ENCODE measurements around the gene HOXA10. TPM values are rescaled to one million over a fixed set of nuclear protein-coding genes. Genes with fewer than 3 reads are reported as not detected.

The HOXA10 gene
- polyA plus RNA-seq, 3 donors, result 0.09 to 3.2 (median 0.33) TPM

- Histone ChIP-seq H3K79me2 (ENCODE audit: insufficient read depth, low read length) (peaks cover 7% of the 10 kb centered on the region), H3K4me1 (ENCODE audit: control insufficient read depth in 1 of 2, insufficient read depth in 2 of 2, low read length in 2 of 2) (peaks cover 60 to 77% of the 10 kb centered on the region in 2 donors), H3K4me3 (replicated peaks in 1 of 3; ENCODE audit: low read depth in 2 of 3, low read length in 3 of 3) (peak overlapping the region; percentile 53 to 94 (median 79)), H4K20me1 (ENCODE audit: insufficient read depth, low read length) (no peaks in the 10 kb centered on the region), H3K4me2 (replicated peaks; ENCODE audit: extremely low read depth, low read length, poor library complexity, severe bottlenecking) (peak overlapping the region; percentile 92), H2AFZ (ENCODE audit: insufficient read depth, low read depth, low read length, poor library complexity, severe bottlenecking) (peak overlapping the region; percentile 90), H3K9ac (ENCODE audit: insufficient read depth, low read length, poor library complexity, severe bottlenecking) (peak overlapping the region; percentile 4), H3K27ac (ENCODE audit: low read depth in 1 of 2, low read length in 2 of 2) (no peak overlapping the region), H3K9me3 (replicated peaks in 1 of 2; ENCODE audit: control insufficient read depth in 1 of 2, insufficient read depth in 1 of 2, low read length in 2 of 2) (peaks cover 0 to 45% of the 10 kb centered on the region in 2 donors), H3K27me3 (ENCODE audit: control insufficient read depth in 2 of 2, insufficient read depth in 2 of 2, low read length in 2 of 2) (peaks cover 65 to 92% of the 10 kb centered on the region in 2 donors), H3K36me3 (replicated peaks in 1 of 2; ENCODE audit: control insufficient read depth in 1 of 2, insufficient read depth in 2 of 2, low read length in 2 of 2) (no peaks in the 10 kb centered on the region)
- peaks cover 8 to 31% of the 10 kb centered on the region in 2 donors for H3K36me3 Mint-ChIP-seq
- peaks cover 67% of the 10 kb centered on the region for H3K4me1 Mint-ChIP-seq
- no peak for TF ChIP-seq CTCF (IDR thresholded peaks at IDR 0.05)
- H3K4me3 Mint-ChIP-seq, result peak overlapping the region; percentile 64 to 86
- intact Hi-C loops (cut with micrococcal nuclease), result loop anchor here (5.0 to 10.0 kb wide), 4 partner anchors 305 to 793 kb away; no protein-coding TSS in a partner anchor
- WGBS (ENCODE audit: insufficient coverage), result under 1% methylated on average over 15 of the region's 23 CpGs
- H3K9me3 Mint-ChIP-seq, result peaks cover 0 to 48% (median 21%) of the 10 kb centered on the region in 7 donors
- no peak overlapping the region for H3K27ac Mint-ChIP-seq
- DNase-seq, result no peak
- H3K27me3 Mint-ChIP-seq (ENCODE audit: low read depth in 3 of 3), result peaks cover 85 to 93% (median 86%) of the 10 kb centered on the region in 3 donors
These were observed 14.0 kb downstream of the HOXA10 start for GRCh38 chr7:27160145-27160545.

- Mint-ChIP-seq H3K27ac (no peak overlapping the region), H3K4me1 (peaks cover 69% of the 10 kb centered on the region), H3K27me3 (ENCODE audit: low read depth in 3 of 3) (peaks cover 88 to 93% (median 88%) of the 10 kb centered on the region in 3 donors), H3K4me3 (peak overlapping the region; percentile 64 to 86), H3K9me3 (peaks cover 0 to 55% (median 22%) of the 10 kb centered on the region in 7 donors), H3K36me3 (peaks cover 10 to 33% of the 10 kb centered on the region in 2 donors)
- Histone ChIP-seq H3K36me3 (replicated peaks in 1 of 2; ENCODE audit: control insufficient read depth in 1 of 2, insufficient read depth in 2 of 2, low read length in 2 of 2) (no peaks in the 10 kb centered on the region), H3K4me2 (replicated peaks; ENCODE audit: extremely low read depth, low read length, poor library complexity, severe bottlenecking) (peak overlapping the region; percentile 92), H3K9me3 (replicated peaks in 1 of 2; ENCODE audit: control insufficient read depth in 1 of 2, insufficient read depth in 1 of 2, low read length in 2 of 2) (peaks cover 0 to 51% of the 10 kb centered on the region in 2 donors), H3K4me1 (ENCODE audit: control insufficient read depth in 1 of 2, insufficient read depth in 2 of 2, low read length in 2 of 2) (peaks cover 60 to 76% of the 10 kb centered on the region in 2 donors), H3K4me3 (replicated peaks in 1 of 3; ENCODE audit: low read depth in 2 of 3, low read length in 3 of 3) (peak overlapping the region in 1 of 3 experiments; percentile 94), H4K20me1 (ENCODE audit: insufficient read depth, low read length) (no peaks in the 10 kb centered on the region), H2AFZ (ENCODE audit: insufficient read depth, low read depth, low read length, poor library complexity, severe bottlenecking) (peak overlapping the region; percentile 90), H3K9ac (ENCODE audit: insufficient read depth, low read length, poor library complexity, severe bottlenecking) (no peak overlapping the region), H3K79me2 (ENCODE audit: insufficient read depth, low read length) (peaks cover 4% of the 10 kb centered on the region), H3K27ac (ENCODE audit: low read depth in 1 of 2, low read length in 2 of 2) (no peak overlapping the region), H3K27me3 (ENCODE audit: control insufficient read depth in 2 of 2, insufficient read depth in 2 of 2, low read length in 2 of 2) (peaks cover 72 to 92% of the 10 kb centered on the region in 2 donors)
- DNase-seq, result no peak
- intact Hi-C loops (cut with micrococcal nuclease), result loop anchor here (5.0 to 10.0 kb wide), 6 partner anchors 62 to 1297 kb away; partner anchors contain the start of gene HOXA1 (in 1 of the 2)
- WGBS (ENCODE audit: insufficient coverage), result 14% methylated on average over 18 of the region's 27 CpGs
- TF ChIP-seq CTCF (IDR thresholded peaks at IDR 0.05), result no peak
These were observed 14.6 kb downstream of the HOXA10 start for GRCh38 chr7:27159266-27160144.

Data from CD14-positive monocyte (primary cell).